HG03432 (cell line): ENCODE measurements around the gene NCF2.

Experiments used
- ATAC-seq: cut with Tn5 transposase; IDR thresholded peaks from one replicate; pipeline ENCODE4 v1.9.1; 2021; ENCODE audit warnings: mild to moderate bottlenecking, moderate library complexity; ENCODE audit not compliant: unreplicated experiment

Gene NCF2

GRCh38 chr1:183586455-183586854 lies 3.8 kb downstream of the NCF2 start:
- no peak for ATAC-seq

GRCh38 chr1:183585038-183585437 lies 5.2 kb downstream of the NCF2 start:
- no peak for ATAC-seq

- no peak for ATAC-seq
Observed at GRCh38 chr1:183584147-183584546, 6.1 kb downstream of the NCF2 start.

- ATAC-seq, result no peak
Observed at GRCh38 chr1:183583466-183583865, 6.8 kb downstream of the NCF2 start.

- ATAC-seq, result no peak
Observed at GRCh38 chr1:183582021-183582713, 8.1 kb downstream of the NCF2 start.

- no peak for ATAC-seq
Observed at GRCh38 chr1:183580281-183580682, 10.0 kb downstream of the NCF2 start.

- no peak for ATAC-seq
Observed at GRCh38 chr1:183578856-183579255, 11.4 kb downstream of the NCF2 start.

GRCh38 chr1:183577897-183578465 lies 12.3 kb downstream of the NCF2 start:
- ATAC-seq, result no peak

GRCh38 chr1:183576537-183576936 lies 13.7 kb downstream of the NCF2 start:
- ATAC-seq, result no peak

- ATAC-seq, result no peak
Observed at GRCh38 chr1:183575606-183576005, 14.7 kb downstream of the NCF2 start.

GRCh38 chr1:183572721-183573120 lies 17.5 kb downstream of the NCF2 start:
- ATAC-seq, result no peak

- no peak for ATAC-seq
Observed at GRCh38 chr1:183571678-183572268, 18.5 kb downstream of the NCF2 start.

- ATAC-seq, result no peak
Observed at GRCh38 chr1:183570451-183570850, 19.8 kb downstream of the NCF2 start.

- ATAC-seq, result no peak
Observed at GRCh38 chr1:183569801-183570200, 20.5 kb downstream of the NCF2 start.

GRCh38 chr1:183569141-183569540 lies 21.1 kb downstream of the NCF2 start:
- ATAC-seq, result no peak

- ATAC-seq, result no peak
Observed at GRCh38 chr1:183568176-183569021, 21.9 kb downstream of the NCF2 start.

- peak; percentile 67 for ATAC-seq
Observed at GRCh38 chr1:183567584-183567983, 22.7 kb downstream of the NCF2 start.

- no peak for ATAC-seq
Observed at GRCh38 chr1:183566026-183566425, 24.2 kb downstream of the NCF2 start.

GRCh38 chr1:183565261-183565660 lies 25.0 kb downstream of the NCF2 start:
- no peak for ATAC-seq

- ATAC-seq, result no peak
Observed at GRCh38 chr1:183562701-183563100, 27.6 kb downstream of the NCF2 start.

- ATAC-seq, result no peak
Observed at GRCh38 chr1:183559061-183559460, 31.2 kb downstream of the NCF2 start.

- ATAC-seq, result no peak
Observed at GRCh38 chr1:183554577-183554976, 35.7 kb downstream of the NCF2 start.
